ENCODE data around the gene COMMD9.
"Not testable (repeated sequence)": the region's sequence is repeated elsewhere in the genome, so short reads cannot be mapped to it uniquely, and the experiment has no call there.

Gene COMMD9

GRCh38 chr11:36289226-36289852 is at the start of gene COMMD9:
TSS of gene COMMD9 (minus strand) at chr11:36289424. CDS start at chr11:36289412, 12 bp downstream.
- DNase-seq (ENCODE audit: low spot score) = peak; percentile 95

DNA sequence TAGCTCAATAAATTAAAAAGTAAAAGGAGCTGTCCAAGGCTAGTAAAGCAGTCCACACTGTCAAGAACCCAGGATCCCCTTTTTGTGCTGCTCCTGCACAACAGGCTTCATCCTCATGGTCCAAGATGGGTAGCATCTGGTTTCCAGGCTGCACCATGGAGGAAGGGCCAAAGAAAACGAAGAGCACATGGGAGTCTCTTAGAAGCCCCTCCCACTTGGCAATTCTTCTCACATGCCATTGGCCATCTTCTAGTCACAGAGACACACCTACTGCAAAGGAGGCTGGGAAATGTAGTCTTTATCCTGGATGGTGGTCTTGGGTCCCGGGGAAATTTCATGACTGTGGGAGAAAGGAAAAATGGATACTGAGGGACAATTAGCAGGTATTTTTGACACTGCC is 44.7 kb upstream of the COMMD9 start:
- no peak for DNase-seq (ENCODE audit: low spot score)

DNA sequence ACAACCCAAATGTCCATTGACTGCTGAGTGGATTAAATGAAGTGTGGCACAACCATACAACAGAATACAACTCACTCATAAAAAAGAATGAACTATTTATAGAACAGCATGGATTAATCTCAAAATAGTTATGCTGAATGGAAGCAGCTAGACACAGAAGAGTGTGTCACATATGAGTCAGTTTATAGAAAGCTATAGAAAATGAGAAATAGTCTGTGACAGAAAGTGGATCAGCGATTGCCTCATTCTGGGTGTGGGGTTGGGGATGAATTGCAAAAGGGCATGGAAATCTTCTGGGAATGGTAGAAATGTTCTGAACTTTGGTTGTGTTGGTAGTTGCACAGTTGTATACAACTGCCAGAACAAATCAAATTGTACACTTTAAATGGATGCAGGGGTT is 44.2 kb upstream of the COMMD9 start:
- DNase-seq (ENCODE audit: low spot score) = no peak

DNA sequence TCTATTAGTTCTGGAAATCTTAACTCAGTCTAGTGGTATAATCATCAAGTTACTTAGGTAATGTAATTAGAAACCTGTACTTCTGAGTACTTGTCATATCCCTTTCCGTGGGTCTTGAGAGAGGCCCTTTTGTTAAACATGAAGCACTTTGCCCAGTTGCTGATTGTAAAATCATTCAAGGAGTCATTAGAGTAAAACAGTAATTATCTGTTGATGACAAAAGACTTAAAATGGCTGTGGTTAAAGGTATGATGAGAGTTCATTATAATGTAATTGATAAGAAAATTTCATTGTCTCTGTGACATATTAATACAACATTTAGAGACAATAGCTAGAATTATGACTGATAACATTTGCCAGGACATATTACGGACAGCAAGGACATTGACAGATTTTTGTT is 41.2 kb upstream of the COMMD9 start:
- DNase-seq (ENCODE audit: low spot score) = no peak

DNA sequence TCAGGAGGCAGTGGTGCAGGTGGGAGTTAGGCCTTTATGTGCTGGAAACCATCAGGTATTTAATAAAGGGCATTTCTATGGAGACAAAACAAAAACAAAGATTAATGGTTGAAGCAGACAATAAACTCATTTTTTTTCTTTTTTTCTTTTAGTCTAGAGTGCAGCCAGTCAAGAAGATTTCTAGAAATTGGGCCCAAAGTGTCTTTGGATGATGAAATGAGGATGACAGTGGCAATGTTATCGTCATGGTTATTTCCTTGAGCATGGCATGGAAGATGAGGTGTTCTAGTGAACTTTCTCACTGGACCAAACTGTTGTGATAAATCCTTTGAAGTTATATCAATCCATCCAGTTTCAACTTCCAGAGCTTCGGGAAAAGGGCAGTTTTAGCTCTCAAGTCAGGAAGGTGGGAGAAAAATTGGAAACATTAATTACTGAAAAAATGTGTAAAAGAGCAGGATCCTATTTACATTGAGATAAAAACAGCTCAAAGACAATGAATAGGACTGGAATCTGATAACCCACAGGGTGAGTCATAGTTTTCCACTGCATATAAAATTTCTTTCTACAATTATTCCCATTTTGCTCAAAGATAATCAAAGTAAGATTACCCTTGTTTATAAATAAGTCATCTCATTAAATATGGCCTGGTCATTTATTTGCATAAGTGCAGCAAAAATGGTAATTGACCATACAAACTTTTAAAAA is 39.9 kb upstream of the COMMD9 start:
- peak; percentile 26 for DNase-seq (ENCODE audit: low spot score)

DNA sequence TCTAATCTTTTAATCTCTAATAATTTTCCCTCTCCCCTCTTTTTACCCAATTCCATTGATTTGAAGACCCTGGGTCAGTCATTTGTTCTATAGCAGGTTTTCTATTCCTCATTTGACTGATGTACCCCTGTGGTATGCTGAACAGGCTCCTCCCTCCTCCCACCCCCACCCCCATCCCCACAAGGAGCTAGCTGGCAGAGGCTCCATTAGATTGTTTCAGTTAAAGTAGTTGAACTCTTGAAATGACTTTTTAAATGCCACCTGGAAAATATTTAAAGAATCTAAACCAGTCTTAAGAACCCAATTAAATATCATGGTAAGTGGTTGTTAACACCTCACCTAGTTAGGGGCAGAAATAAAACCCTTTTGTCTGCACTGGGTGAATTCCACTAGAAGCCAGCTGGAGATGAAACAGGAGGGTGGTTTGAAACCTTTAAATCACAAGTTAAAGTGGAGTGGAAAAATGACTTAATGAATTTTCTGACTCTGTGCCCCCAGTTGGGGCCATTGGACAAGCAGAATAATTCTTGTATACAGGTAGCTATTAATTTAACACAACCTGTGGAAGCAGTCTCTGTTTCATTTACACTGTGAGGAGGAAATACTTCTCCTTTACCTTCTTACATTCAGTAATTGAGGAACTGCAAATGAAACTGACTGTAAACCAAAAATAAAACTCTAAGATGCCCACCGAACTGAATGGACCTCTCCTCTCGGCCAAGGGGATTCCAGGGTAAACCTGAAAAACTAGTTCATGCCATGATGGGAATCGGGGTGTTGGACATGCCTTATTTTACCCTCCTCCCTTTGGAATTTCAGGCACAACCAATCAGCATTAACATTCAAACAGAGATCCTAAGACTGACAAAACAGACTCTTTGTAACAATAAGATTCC is 37.5 kb upstream of the COMMD9 start:
- no peak for DNase-seq (ENCODE audit: low spot score)

DNA sequence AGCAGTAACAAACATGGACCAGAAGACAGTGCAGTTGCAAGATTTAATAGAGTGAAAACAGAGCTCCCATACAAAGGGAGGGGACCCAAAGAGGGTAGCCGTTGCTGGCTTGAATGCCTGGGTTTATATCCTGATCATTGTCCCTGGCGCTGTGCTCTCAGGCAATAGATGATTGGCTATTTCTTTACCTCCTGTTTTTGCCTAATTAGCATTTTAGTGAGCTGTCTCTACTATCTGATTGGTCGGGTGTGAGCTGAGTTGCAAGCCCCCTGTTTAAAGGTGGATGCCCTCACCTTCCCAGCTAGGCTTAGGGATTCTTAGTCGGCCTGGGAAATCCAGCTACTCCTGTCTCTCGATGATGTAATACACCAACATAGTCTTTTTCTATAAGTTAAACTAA is 36.2 kb upstream of the COMMD9 start:
- DNase-seq (ENCODE audit: low spot score) = not testable (repeated sequence)

DNA sequence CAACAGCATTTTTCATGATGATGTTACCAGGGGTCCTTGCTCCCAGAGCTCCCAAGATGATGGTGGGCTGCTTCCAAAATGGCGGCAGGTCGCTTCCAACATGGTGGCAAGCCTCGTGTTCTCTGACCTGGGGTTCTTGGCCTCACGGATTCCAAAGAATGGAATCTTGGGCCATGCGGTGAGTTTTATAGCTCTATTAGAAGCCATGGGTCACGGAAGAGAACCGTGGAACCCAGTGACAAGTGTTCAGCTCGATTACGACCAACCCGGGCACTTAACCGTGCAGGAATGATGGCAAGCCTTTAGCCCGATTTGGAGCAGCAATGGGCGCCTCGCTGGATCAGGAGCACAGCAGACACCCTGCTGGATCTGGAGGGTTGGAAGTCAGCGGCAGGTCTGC is 35.7 kb upstream of the COMMD9 start:
- DNase-seq (ENCODE audit: low spot score) = not testable (repeated sequence)

- no peak for DNase-seq (ENCODE audit: low spot score)
Measured at GRCh38 chr11:36317992-36318391, 28.8 kb upstream of the COMMD9 start.

DNA sequence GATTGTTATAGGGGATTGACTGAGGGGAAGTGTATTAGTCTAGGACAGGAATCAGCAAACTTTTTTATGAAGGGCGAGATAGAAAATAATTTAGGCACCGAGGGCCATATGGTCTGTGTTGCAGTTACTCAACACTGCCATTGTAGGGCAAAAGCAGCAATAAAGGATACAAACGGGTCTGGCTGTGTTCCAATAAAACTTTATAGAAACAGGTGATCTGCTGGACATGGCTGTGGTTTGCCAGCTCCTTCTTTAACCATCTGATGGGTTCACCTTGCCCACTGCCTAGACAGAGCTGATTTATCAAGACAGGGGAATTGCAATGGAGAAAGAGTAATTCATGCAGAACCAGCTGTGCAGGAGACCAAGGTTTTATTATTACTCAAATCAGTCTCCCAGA is 26.8 kb upstream of the COMMD9 start:
- DNase-seq (ENCODE audit: low spot score) = no peak

- DNase-seq (ENCODE audit: low spot score) = no peak
Measured at GRCh38 chr11:36314434-36314767, 25.2 kb upstream of the COMMD9 start.

DNA sequence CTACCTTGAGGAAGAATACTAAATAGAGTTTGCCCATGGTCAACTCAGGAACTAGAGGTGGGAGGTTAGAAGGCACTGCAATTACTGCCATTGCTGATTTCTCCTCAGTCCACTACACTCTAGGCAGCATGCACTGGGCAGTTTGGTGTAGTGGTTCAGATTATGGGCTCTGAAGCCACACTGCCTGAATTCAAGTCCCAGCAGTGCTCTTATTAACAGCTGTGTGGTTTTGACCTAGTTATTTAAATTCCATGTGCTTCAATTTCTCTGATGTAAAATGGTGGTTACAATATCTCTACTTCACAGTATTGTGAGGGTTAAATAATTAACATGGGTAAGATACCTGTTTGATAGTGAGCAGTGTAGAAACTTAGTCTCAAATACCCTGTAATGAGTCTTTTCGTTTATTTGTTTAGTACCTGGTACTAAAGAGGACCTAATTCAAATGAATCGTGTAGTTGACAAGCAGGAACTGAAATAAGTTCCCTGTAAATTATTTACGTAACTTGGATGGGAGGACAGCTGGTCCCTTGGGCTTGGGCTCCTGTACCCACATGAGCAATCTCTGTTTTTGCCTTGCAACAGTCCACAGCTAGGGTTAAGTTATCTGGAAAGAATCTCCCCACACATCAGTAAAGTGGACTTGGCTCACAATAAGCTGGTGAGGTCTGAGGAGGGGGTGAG is 24.7 kb upstream of the COMMD9 start:
- DNase-seq (ENCODE audit: low spot score) = no peak

- no peak for DNase-seq (ENCODE audit: low spot score)
Measured at GRCh38 chr11:36312611-36313472, 23.6 kb upstream of the COMMD9 start.

GRCh38 chr11:36311926-36312595 is 22.8 kb upstream of the COMMD9 start:
- no peak for DNase-seq (ENCODE audit: low spot score)

- DNase-seq (ENCODE audit: low spot score) = no peak
Measured at GRCh38 chr11:36309779-36310178, 20.6 kb upstream of the COMMD9 start.

DNA sequence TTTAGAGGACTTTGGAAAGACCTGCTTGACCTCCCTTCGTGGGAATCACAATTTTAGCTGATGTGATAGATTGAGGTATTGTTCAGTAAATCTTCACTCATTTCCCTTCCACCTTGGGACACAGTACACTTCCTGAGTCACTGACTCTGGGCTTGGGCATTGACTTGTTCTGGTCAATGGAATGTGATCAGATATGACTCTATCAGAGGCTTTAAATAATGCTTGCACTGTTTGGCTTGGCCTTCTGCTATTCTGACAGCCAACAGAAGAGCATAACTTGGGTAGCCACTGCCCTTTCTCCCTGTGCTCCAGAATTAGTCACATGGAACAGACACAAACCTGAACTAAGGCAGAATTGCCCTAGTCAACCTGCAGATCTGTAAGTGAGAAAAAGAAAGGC is 19.4 kb upstream of the COMMD9 start:
- no peak for DNase-seq (ENCODE audit: low spot score)

DNA sequence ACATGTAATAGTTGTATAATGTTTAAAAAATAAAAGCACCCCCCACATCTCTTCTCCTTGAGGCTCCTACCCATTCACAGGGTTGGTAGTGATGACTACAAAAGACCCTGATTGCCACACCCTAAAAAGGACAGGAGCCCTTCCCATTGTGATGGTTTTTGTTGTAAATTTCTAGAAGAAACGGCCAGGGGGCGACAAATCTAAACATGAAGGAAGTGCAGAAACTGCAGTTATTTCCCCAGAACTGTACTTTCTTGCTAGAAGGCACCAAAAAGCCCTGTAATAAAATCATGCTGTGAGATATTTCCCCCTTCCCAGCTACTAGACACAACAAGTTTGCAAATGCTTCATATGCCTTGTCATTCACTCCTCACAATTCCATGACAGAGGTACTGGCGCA is 17.7 kb upstream of the COMMD9 start:
- DNase-seq (ENCODE audit: low spot score) = no peak

GRCh38 chr11:36305047-36305446 is 15.8 kb upstream of the COMMD9 start:
- DNase-seq (ENCODE audit: low spot score) = no peak

DNA sequence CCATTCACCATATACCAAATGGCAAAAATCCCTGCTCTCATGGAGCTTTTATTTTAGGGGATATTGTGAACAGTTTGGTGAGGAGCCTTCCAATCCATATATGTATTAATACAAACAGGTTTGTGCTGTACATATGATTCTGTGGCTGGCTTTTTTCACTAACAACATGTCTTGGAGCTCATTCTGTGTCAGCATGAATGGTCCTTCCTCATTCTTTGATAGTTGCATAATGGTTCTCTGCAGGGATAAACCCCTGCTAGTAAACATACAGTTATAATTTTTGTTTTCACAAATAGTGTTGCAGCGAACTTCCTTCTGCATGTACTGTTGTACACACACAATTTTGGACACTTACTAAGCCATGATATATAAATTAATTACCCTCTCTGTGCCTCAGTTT is 15.1 kb upstream of the COMMD9 start:
- DNase-seq (ENCODE audit: low spot score) = no peak

DNA sequence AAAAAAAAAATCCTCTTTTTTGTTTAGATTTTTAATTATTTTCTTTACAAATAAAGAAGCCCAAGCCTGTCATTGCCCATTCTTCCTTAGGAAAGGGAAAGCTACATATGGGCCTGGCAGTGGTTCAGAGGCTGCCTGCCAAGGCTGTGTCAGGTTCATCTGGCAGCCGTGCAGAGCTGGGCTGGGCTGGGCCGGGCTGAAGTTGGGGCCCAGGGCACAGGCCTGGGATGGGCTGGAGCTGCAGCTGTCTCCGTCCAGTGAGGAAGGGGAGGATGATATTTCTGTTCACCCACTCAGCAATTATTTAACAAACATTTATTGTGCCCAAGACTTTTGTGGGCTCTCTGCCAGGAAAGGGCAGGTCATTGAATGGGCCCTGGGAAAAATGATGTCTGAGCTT is 11.4 kb upstream of the COMMD9 start:
- no peak for DNase-seq (ENCODE audit: low spot score)
